Measurements from ENCODE around the gene A1CF.
"Not testable (repeated sequence)": the region's sequence is repeated elsewhere in the genome, so short reads cannot be mapped to it uniquely, and the experiment has no call there.

Gene A1CF

GRCh38 chr10:50884302-50884701, 1.1 kb downstream of the A1CF start:
- Histone ChIP-seq H3K27me3 (ENCODE audit: insufficient read depth, insufficient read length) (no peaks in the 10 kb centered on the region), H3K4me3 (ENCODE audit: insufficient read length, low read depth) (no peak overlapping the region), H3K36me3 (ENCODE audit: insufficient read depth, insufficient read length, low read length) (no peaks in the 10 kb centered on the region), H3K9me3 (ENCODE audit: insufficient read depth, low read length) (no peaks in the 10 kb centered on the region), H3K9ac (ENCODE audit: insufficient read length, low read depth) (no peak overlapping the region), H3K4me1 (ENCODE audit: insufficient read depth, insufficient read length) (no peaks in the 10 kb centered on the region)
- no peak for DNase-seq (ENCODE audit: low read depth, low spot score)
- no peak for TF ChIP-seq SUZ12 (IDR thresholded peaks at IDR 0.05; ENCODE audit: extremely low read depth, insufficient read depth, insufficient read length)
- no peak for TF ChIP-seq ZNF274 (IDR thresholded peaks at IDR 0.05; ENCODE audit: low read depth, low read length)
- TF ChIP-seq YY1 (IDR thresholded peaks at IDR 0.05; ENCODE audit: insufficient read depth, insufficient read length) = no peak

- no peak overlapping the region for H3K9ac ChIP-seq (ENCODE audit: insufficient read length, low read depth)
- no peak for TF ChIP-seq SUZ12 (IDR thresholded peaks at IDR 0.05; ENCODE audit: extremely low read depth, insufficient read depth, insufficient read length)
- TF ChIP-seq YY1 (IDR thresholded peaks at IDR 0.05; ENCODE audit: insufficient read depth, insufficient read length) = no peak
- no peak for TF ChIP-seq ZNF274 (IDR thresholded peaks at IDR 0.05; ENCODE audit: low read depth, low read length)
- H3K4me3 ChIP-seq (ENCODE audit: insufficient read length, low read depth) = no peak overlapping the region
- H3K27me3 ChIP-seq (ENCODE audit: insufficient read depth, insufficient read length) = no peaks in the 10 kb centered on the region
- H3K36me3 ChIP-seq (ENCODE audit: insufficient read depth, insufficient read length, low read length) = no peaks in the 10 kb centered on the region
- H3K4me1 ChIP-seq (ENCODE audit: insufficient read depth, insufficient read length) = no peaks in the 10 kb centered on the region
- no peaks in the 10 kb centered on the region for H3K9me3 ChIP-seq (ENCODE audit: insufficient read depth, low read length)
- no peak for DNase-seq (ENCODE audit: low read depth, low spot score)
Observed at GRCh38 chr10:50883629-50884028, 1.8 kb downstream of the A1CF start.

GRCh38 chr10:50882540-50882983, 2.9 kb downstream of the A1CF start:
- TF ChIP-seq SUZ12 (IDR thresholded peaks at IDR 0.05; ENCODE audit: extremely low read depth, insufficient read depth, insufficient read length) (no peak), ZNF274 (IDR thresholded peaks at IDR 0.05; ENCODE audit: low read depth, low read length) (no peak)
- Histone ChIP-seq H3K36me3 (ENCODE audit: insufficient read depth, insufficient read length, low read length) (no peaks in the 10 kb centered on the region), H3K9ac (ENCODE audit: insufficient read length, low read depth) (no peak overlapping the region), H3K27me3 (ENCODE audit: insufficient read depth, insufficient read length) (no peaks in the 10 kb centered on the region), H3K4me1 (ENCODE audit: insufficient read depth, insufficient read length) (no peaks in the 10 kb centered on the region), H3K9me3 (ENCODE audit: insufficient read depth, low read length) (no peaks in the 10 kb centered on the region), H3K4me3 (ENCODE audit: insufficient read length, low read depth) (no peak overlapping the region)
- DNase-seq (ENCODE audit: low read depth, low spot score) = no peak

- not testable (repeated sequence) for H3K4me1 ChIP-seq (ENCODE audit: insufficient read depth, insufficient read length); H3K27me3 ChIP-seq (ENCODE audit: insufficient read depth, insufficient read length); H3K9me3 ChIP-seq (ENCODE audit: insufficient read depth, low read length); DNase-seq (ENCODE audit: low read depth, low spot score); H3K9ac ChIP-seq (ENCODE audit: insufficient read length, low read depth); H3K4me3 ChIP-seq (ENCODE audit: insufficient read length, low read depth); H3K36me3 ChIP-seq (ENCODE audit: insufficient read depth, insufficient read length, low read length)
Observed at GRCh38 chr10:50881046-50881445, 4.4 kb downstream of the A1CF start.

GRCh38 chr10:50876429-50876828, 9.0 kb downstream of the A1CF start:
- Histone ChIP-seq H3K36me3 (ENCODE audit: insufficient read depth, insufficient read length, low read length) (no peaks in the 10 kb centered on the region), H3K4me1 (ENCODE audit: insufficient read depth, insufficient read length) (no peaks in the 10 kb centered on the region), H3K4me3 (ENCODE audit: insufficient read length, low read depth) (no peak overlapping the region), H3K9me3 (ENCODE audit: insufficient read depth, low read length) (no peaks in the 10 kb centered on the region), H3K9ac (ENCODE audit: insufficient read length, low read depth) (no peak overlapping the region), H3K27me3 (ENCODE audit: insufficient read depth, insufficient read length) (no peaks in the 10 kb centered on the region)
- TF ChIP-seq ZNF274 (IDR thresholded peaks at IDR 0.05; ENCODE audit: low read depth, low read length) (no peak), YY1 (IDR thresholded peaks at IDR 0.05; ENCODE audit: insufficient read depth, insufficient read length) (no peak), SUZ12 (IDR thresholded peaks at IDR 0.05; ENCODE audit: extremely low read depth, insufficient read depth, insufficient read length) (no peak)
- DNase-seq (ENCODE audit: low read depth, low spot score) = no peak

- TF ChIP-seq SUZ12 (IDR thresholded peaks at IDR 0.05; ENCODE audit: extremely low read depth, insufficient read depth, insufficient read length) (no peak), YY1 (IDR thresholded peaks at IDR 0.05; ENCODE audit: insufficient read depth, insufficient read length) (no peak), ZNF274 (IDR thresholded peaks at IDR 0.05; ENCODE audit: low read depth, low read length) (no peak)
- no peaks in the 10 kb centered on the region for H3K4me1 ChIP-seq (ENCODE audit: insufficient read depth, insufficient read length)
- H3K36me3 ChIP-seq (ENCODE audit: insufficient read depth, insufficient read length, low read length) = no peaks in the 10 kb centered on the region
- no peak overlapping the region for H3K9ac ChIP-seq (ENCODE audit: insufficient read length, low read depth)
- no peak for DNase-seq (ENCODE audit: low read depth, low spot score)
- no peaks in the 10 kb centered on the region for H3K9me3 ChIP-seq (ENCODE audit: insufficient read depth, low read length)
- no peaks in the 10 kb centered on the region for H3K27me3 ChIP-seq (ENCODE audit: insufficient read depth, insufficient read length)
- no peak overlapping the region for H3K4me3 ChIP-seq (ENCODE audit: insufficient read length, low read depth)
Observed at GRCh38 chr10:50874723-50875122, 10.7 kb downstream of the A1CF start.

- DNase-seq (ENCODE audit: low read depth, low spot score) = no peak
Observed at GRCh38 chr10:50866317-50866716, 19.1 kb downstream of the A1CF start.

GRCh38 chr10:50862719-50863118, 22.7 kb downstream of the A1CF start:
- TF ChIP-seq ZNF274 (IDR thresholded peaks at IDR 0.05; ENCODE audit: low read depth, low read length) (no peak), SUZ12 (IDR thresholded peaks at IDR 0.05; ENCODE audit: extremely low read depth, insufficient read depth, insufficient read length) (no peak), YY1 (IDR thresholded peaks at IDR 0.05; ENCODE audit: insufficient read depth, insufficient read length) (no peak)
- DNase-seq (ENCODE audit: low read depth, low spot score) = no peak
- Histone ChIP-seq H3K4me1 (ENCODE audit: insufficient read depth, insufficient read length) (no peaks in the 10 kb centered on the region), H3K9me3 (ENCODE audit: insufficient read depth, low read length) (no peaks in the 10 kb centered on the region), H3K9ac (ENCODE audit: insufficient read length, low read depth) (no peak overlapping the region), H3K27me3 (ENCODE audit: insufficient read depth, insufficient read length) (no peaks in the 10 kb centered on the region), H3K36me3 (ENCODE audit: insufficient read depth, insufficient read length, low read length) (no peaks in the 10 kb centered on the region), H3K4me3 (ENCODE audit: insufficient read length, low read depth) (no peak overlapping the region)

More at GRCh38 chr10:50866317-50866716, 19.1 kb downstream of the A1CF start:
- Histone ChIP-seq H3K4me3 (ENCODE audit: insufficient read length, low read depth) (no peak overlapping the region), H3K36me3 (ENCODE audit: insufficient read depth, insufficient read length, low read length) (no peaks in the 10 kb centered on the region), H3K4me1 (ENCODE audit: insufficient read depth, insufficient read length) (no peaks in the 10 kb centered on the region), H3K9ac (ENCODE audit: insufficient read length, low read depth) (no peak overlapping the region), H3K27me3 (ENCODE audit: insufficient read depth, insufficient read length) (no peaks in the 10 kb centered on the region), H3K9me3 (ENCODE audit: insufficient read depth, low read length) (no peaks in the 10 kb centered on the region)
- TF ChIP-seq SUZ12 (IDR thresholded peaks at IDR 0.05; ENCODE audit: extremely low read depth, insufficient read depth, insufficient read length) = no peak
- TF ChIP-seq YY1 (IDR thresholded peaks at IDR 0.05; ENCODE audit: insufficient read depth, insufficient read length) = no peak
- TF ChIP-seq ZNF274 (IDR thresholded peaks at IDR 0.05; ENCODE audit: low read depth, low read length) = no peak

Measured in NT2/D1 (cell line).